Heart left ventricle (tissue), 13 donors: ENCODE data around the gene STK25.

Experiments used
- CTCF ChIP-seq, 12 donors: fragments of 200-600 bp; sonication (generic) in 4 of 12; IDR thresholded peaks; one replicate each; pipeline versions ENCODE4 v1.5.0 to v1.8.0; 2018 to 2022; ENCODE audit warnings: antibody characterized with exemption in 12 of 12, mild to moderate bottlenecking in 5 of 12
- POLR2A ChIP-seq, 2 donors: fragments of 450-650 bp; IDR thresholded peaks; one replicate each; pipeline ENCODE4 v1.6.1; 2017; ENCODE audit warnings: antibody characterized with exemption in 2 of 2, mild to moderate bottlenecking in 2 of 2, moderate library complexity in 2 of 2
- donor health status: ischemic (EF 13 %, LVEDD 7.1; RV severe dilation, severe dysfunction).
- donor health status: DM: no; HTN: yes; CAD: no.
- donor health status: DM: no; HTN: no; CAD: no.
- donor health status: ischemic (EF 25% LVEDD 6.9; RV normal size, moderate dysfunction).
- donor health status: ischemic (EF 25% LVEDD 5.7; RV mildly dilated, moderate dysfunction).
- donor health status: ischemic (EF 35%, LVEDD 5.7; RV mildly dilated, moderate dysfunction).
- donor health status: nonischemic (EF 11% LVEDD 7.7; RV severe dilation, severe dysfunction).
- donor health status: DM: yes; HTN: yes; CAD: no.
- donor health status: PGD.
- donor health status: ischemic (EF 29% LVEDD 5.4; RV normal size, mild dysfunction).
- donor health status: nonischemic (EF 23%, LVEDD 6.1; RV moderate dilation, normal function).

- no peak for TF ChIP-seq CTCF (IDR thresholded peaks at IDR 0.05)
- TF ChIP-seq POLR2A (IDR thresholded peaks at IDR 0.05) = no peak
These were observed 45.1 kb upstream of the STK25 start for GRCh38 chr2:241553512-241553830.
